Astrocyte (in vitro differentiated cells and primary cell): Measurements from ENCODE around the gene EYA2. TPM values are rescaled to one million over a fixed set of nuclear protein-coding genes. Genes with fewer than 3 reads are reported as not detected.

Experiments used
- DNase-seq: peaks from one replicate; pipeline ENCODE4 v3.0.0-alpha.2; 2010; ENCODE audit warnings: low read depth
- FAIRE-seq: peaks from 2 replicates; lab custom pipeline; 2011; peaks lifted over from hg19 to GRCh38; lab: Jason Lieb, UNC
- H2AFZ ChIP-seq: 2 replicates; pipeline ENCODE4 v1.6.0; 2012; ENCODE audit warnings: low read depth, low read length, inconsistent platforms
- H3K27ac ChIP-seq: 2 replicates; pipeline ENCODE4 v1.5.1; 2011; ENCODE audit warnings: low read depth, low read length, inconsistent platforms
- H3K27me3 ChIP-seq: 2 replicates; pipeline ENCODE4 v1.6.0; 2011; ENCODE audit warnings: low read length, inconsistent platforms; ENCODE audit not compliant: insufficient read depth
- H3K36me3 ChIP-seq: 2 replicates; pipeline ENCODE4 v1.5.1; 2011; ENCODE audit warnings: low read length, inconsistent platforms; ENCODE audit not compliant: insufficient read depth
- H3K4me1 ChIP-seq: 2 replicates; pipeline ENCODE4 v1.5.1; 2011; ENCODE audit warnings: low read length, inconsistent platforms; ENCODE audit not compliant: insufficient read depth
- H3K4me2 ChIP-seq: 2 replicates; pipeline ENCODE4 v1.6.0; 2012; ENCODE audit warnings: low read length, inconsistent platforms
- H3K4me3 ChIP-seq: 2 replicates; pipeline ENCODE4 v1.5.1; 2011; ENCODE audit warnings: low read depth, mild to moderate bottlenecking, low read length, inconsistent platforms; ENCODE audit not compliant: insufficient read depth
- H3K79me2 ChIP-seq: 2 replicates; pipeline ENCODE4 v1.6.0; 2012; ENCODE audit warnings: mild to moderate bottlenecking, low read length, inconsistent platforms; ENCODE audit not compliant: insufficient read depth
- H3K9ac ChIP-seq: 2 replicates; pipeline ENCODE4 v1.6.0; 2012; ENCODE audit warnings: mild to moderate bottlenecking, low read length, inconsistent platforms
- H3K9me3 ChIP-seq: 2 replicates; pipeline ENCODE4 v1.5.1; 2012; ENCODE audit warnings: low read depth, mild to moderate bottlenecking, low read length, inconsistent platforms; ENCODE audit not compliant: insufficient read depth
- H4K20me1 ChIP-seq: 2 replicates; pipeline ENCODE4 v1.6.0; 2012; ENCODE audit warnings: low read length, inconsistent platforms; ENCODE audit not compliant: insufficient read depth
- H3K27ac Mint-ChIP-seq: one replicate; pipeline ENCODE4 v1.8.0; 2021; ENCODE audit warnings: mild to moderate bottlenecking, mixed read lengths; ENCODE audit not compliant: unreplicated experiment
- H3K27me3 Mint-ChIP-seq: one replicate; pipeline ENCODE4 v1.8.0; 2021; ENCODE audit warnings: low read depth, mixed read lengths; ENCODE audit not compliant: unreplicated experiment
- H3K36me3 Mint-ChIP-seq: one replicate; pipeline ENCODE4 v1.8.0; 2021; ENCODE audit warnings: low read depth, mixed read lengths; ENCODE audit not compliant: unreplicated experiment
- H3K4me1 Mint-ChIP-seq: one replicate; pipeline ENCODE4 v1.8.0; 2021; ENCODE audit warnings: low read depth, mixed read lengths; ENCODE audit not compliant: unreplicated experiment
- H3K4me3 Mint-ChIP-seq: one replicate; pipeline ENCODE4 v1.8.0; 2021; ENCODE audit warnings: mild to moderate bottlenecking, moderate library complexity, mixed read lengths; ENCODE audit not compliant: unreplicated experiment
- H3K9me3 Mint-ChIP-seq: one replicate; pipeline ENCODE4 v1.8.0; 2021; ENCODE audit warnings: mild to moderate bottlenecking, mixed read lengths; ENCODE audit not compliant: unreplicated experiment
- EZH2 ChIP-seq: IDR thresholded peaks from 2 replicates; pipeline ENCODE4 v1.6.1; 2012; ENCODE audit warnings: mild to moderate bottlenecking, low read length, inconsistent platforms; ENCODE audit not compliant: insufficient read depth
- total RNA-seq: library from RNA; stranded (reverse); gene quantifications from 2 replicates; pipeline ENCODE4 v1.2.1, GENCODE V29; 2021
- TF ChIP-seq, protein P1 (sequence below): IDR thresholded peaks from 2 replicates; pipeline ENCODE4 v1.5.1; 2011; ENCODE audit warnings: low read depth, mild to moderate bottlenecking, inconsistent platforms, low read length, moderate library complexity; ENCODE audit not compliant: insufficient read depth

Gene EYA2
- total RNA-seq, 1 donor from 2014 or later, result 1.5 TPM

DNA sequence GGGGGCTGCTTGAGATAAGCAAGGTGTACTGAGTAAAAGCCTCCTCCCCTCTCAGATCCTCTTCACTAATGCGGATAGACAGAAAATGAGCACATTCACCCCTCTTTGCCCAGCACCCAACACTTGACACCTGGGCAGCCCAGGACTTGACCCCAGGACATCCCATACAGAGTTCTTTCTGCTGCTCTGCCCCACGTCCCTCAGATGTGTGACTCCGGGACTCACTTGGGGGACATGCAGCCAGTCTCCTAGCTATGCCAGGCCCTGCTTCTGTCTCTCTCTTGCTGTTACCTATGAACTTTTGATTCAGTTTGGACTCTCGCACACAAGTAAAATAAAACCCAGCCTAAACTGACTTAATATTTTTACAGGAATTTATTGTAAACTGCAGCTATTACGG is 159.9 kb downstream of the EYA2 start:
- no peaks in the 10 kb centered on the region for H4K20me1 ChIP-seq
- H3K27me3 ChIP-seq, result peaks cover 28% of the 10 kb centered on the region
- DNase-seq (no peak), FAIRE-seq (no peak)
- TF ChIP-seq, protein P1, sequence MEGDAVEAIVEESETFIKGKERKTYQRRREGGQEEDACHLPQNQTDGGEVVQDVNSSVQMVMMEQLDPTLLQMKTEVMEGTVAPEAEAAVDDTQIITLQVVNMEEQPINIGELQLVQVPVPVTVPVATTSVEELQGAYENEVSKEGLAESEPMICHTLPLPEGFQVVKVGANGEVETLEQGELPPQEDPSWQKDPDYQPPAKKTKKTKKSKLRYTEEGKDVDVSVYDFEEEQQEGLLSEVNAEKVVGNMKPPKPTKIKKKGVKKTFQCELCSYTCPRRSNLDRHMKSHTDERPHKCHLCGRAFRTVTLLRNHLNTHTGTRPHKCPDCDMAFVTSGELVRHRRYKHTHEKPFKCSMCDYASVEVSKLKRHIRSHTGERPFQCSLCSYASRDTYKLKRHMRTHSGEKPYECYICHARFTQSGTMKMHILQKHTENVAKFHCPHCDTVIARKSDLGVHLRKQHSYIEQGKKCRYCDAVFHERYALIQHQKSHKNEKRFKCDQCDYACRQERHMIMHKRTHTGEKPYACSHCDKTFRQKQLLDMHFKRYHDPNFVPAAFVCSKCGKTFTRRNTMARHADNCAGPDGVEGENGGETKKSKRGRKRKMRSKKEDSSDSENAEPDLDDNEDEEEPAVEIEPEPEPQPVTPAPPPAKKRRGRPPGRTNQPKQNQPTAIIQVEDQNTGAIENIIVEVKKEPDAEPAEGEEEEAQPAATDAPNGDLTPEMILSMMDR, result no peak
- TF ChIP-seq EZH2, result no peak
- no peaks in the 10 kb centered on the region for H3K36me3 ChIP-seq
- H2AFZ ChIP-seq, result no peak overlapping the region
- no peak overlapping the region for H3K9ac ChIP-seq
- Mint-ChIP-seq H3K4me1 (no peaks in the 10 kb centered on the region), H3K4me3 (no peak overlapping the region), H3K27me3 (peaks cover 39% of the 10 kb centered on the region), H3K9me3 (peaks cover 4% of the 10 kb centered on the region), H3K27ac (no peak overlapping the region), H3K36me3 (no peaks in the 10 kb centered on the region)
- H3K4me2 ChIP-seq, result no peak overlapping the region
- no peaks in the 10 kb centered on the region for H3K4me1 ChIP-seq
- no peak overlapping the region for H3K27ac ChIP-seq
- H3K9me3 ChIP-seq, result peaks cover 4% of the 10 kb centered on the region
- no peaks in the 10 kb centered on the region for H3K79me2 ChIP-seq
- H3K4me3 ChIP-seq, result no peak overlapping the region

DNA sequence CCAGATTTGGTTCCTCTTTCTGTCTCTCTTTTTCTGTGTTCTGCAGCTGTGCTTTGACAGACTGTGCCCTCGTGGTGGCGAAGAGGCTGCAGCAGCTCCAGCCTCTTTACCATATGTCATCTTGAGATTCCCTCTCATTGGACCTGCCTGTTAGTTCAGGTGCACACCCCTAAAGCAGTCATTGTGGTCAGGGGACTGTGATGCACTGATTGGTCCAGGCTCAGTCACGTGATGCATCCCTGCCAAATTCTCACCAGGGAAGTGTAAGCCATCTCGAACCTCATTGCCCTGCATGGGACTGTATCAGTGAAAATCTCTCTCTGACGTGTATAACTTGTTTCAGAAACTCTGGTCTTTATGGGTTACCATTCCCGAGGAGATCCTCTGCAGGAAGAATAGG is 160.3 kb downstream of the EYA2 start:
- H3K4me1 ChIP-seq, result no peaks in the 10 kb centered on the region
- DNase-seq (no peak), FAIRE-seq (no peak)
- Mint-ChIP-seq H3K9me3 (peaks cover 3% of the 10 kb centered on the region), H3K27me3 (peaks cover 35% of the 10 kb centered on the region), H3K36me3 (no peaks in the 10 kb centered on the region), H3K27ac (no peak overlapping the region), H3K4me3 (no peak overlapping the region), H3K4me1 (no peaks in the 10 kb centered on the region)
- no peaks in the 10 kb centered on the region for H3K36me3 ChIP-seq
- peaks cover 28% of the 10 kb centered on the region for H3K27me3 ChIP-seq
- no peak overlapping the region for H3K9ac ChIP-seq
- H4K20me1 ChIP-seq, result no peaks in the 10 kb centered on the region
- no peaks in the 10 kb centered on the region for H3K79me2 ChIP-seq
- no peak overlapping the region for H3K27ac ChIP-seq
- TF ChIP-seq, protein P1, result no peak
- no peak for TF ChIP-seq EZH2
- no peak overlapping the region for H3K4me2 ChIP-seq
- H2AFZ ChIP-seq, result no peak overlapping the region
- peaks cover 4% of the 10 kb centered on the region for H3K9me3 ChIP-seq
- H3K4me3 ChIP-seq, result no peak overlapping the region

DNA sequence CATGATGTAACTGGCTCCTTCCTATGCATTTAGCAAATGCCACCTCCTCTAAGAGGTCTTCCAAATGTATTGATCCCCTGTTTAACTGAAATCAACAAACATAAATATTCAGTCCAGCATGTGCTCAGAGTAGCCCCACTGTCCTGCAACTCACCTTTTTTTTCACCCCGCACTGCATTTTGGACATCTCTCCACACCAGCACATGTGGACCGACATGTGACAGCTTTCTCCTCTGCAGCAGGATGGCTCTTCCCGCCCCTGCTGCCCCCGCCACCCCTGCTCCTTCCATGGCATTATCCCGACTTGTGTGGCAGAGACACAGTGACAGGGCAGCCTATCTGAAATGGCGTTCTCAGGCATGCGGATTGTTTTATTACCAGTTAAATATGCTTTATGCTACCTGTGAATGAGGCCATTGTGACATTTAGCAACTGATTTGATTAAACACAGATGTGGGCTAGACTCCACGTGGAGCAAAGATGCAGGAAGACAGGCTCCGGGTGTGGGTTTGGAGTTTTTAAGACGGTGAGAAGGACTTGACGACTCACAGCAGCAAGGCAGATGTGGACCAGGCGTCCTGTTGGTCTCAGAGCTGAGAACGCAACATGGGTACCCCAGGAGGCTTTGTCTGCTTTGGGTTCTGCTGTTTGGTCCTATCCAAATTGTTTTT is 161.2 kb downstream of the EYA2 start:
- Histone ChIP-seq H3K4me3 (no peak overlapping the region), H3K27ac (no peak overlapping the region), H3K9ac (no peak overlapping the region), H3K4me1 (no peaks in the 10 kb centered on the region), H4K20me1 (no peaks in the 10 kb centered on the region), H3K36me3 (no peaks in the 10 kb centered on the region), H3K9me3 (peaks cover 4% of the 10 kb centered on the region), H2AFZ (no peak overlapping the region), H3K79me2 (no peaks in the 10 kb centered on the region), H3K4me2 (no peak overlapping the region), H3K27me3 (peaks cover 26% of the 10 kb centered on the region)
- H3K36me3 Mint-ChIP-seq, result no peaks in the 10 kb centered on the region
- no peak for DNase-seq
- no peak for TF ChIP-seq EZH2
- TF ChIP-seq, protein P1, result no peak
- no peak for FAIRE-seq
- peaks cover 26% of the 10 kb centered on the region for H3K27me3 Mint-ChIP-seq
- peaks cover 7% of the 10 kb centered on the region for H3K9me3 Mint-ChIP-seq
- H3K4me1 Mint-ChIP-seq, result no peaks in the 10 kb centered on the region
- H3K4me3 Mint-ChIP-seq, result no peak overlapping the region
- no peak overlapping the region for H3K27ac Mint-ChIP-seq
